HepG2 (cell line): ENCODE measurements around the gene CDK13. TPM values are rescaled to one million over a fixed set of nuclear protein-coding genes. Genes with fewer than 3 reads are reported as not detected.

Experiments
- ATAC-seq: fragments of 200-7000 bp; cut with Tn5 transposase; 3 replicates; pipeline ENCODE4 v1.9.1; 2020; ENCODE audit warnings: mild to moderate bottlenecking, moderate library complexity
- BruUV-seq: library from RNA; stranded (reverse); fragments of 400-500 nt; replicated peaks from 2 replicates; lab custom pipeline; 2021; lab: Mats Ljungman, UMichigan
- CTCF ChIA-PET: fragments of 300-600 bp; formaldehyde crosslinking; extraction: SDS; loops from one replicate; lab custom pipeline; 2021; ENCODE audit warnings: low total read pairs, inconsistent platforms, low intra/inter-chr PET ratio; lab: Yijun Ruan, JAX
- POLR2A ChIA-PET: fragments of 350-600 bp; sonication (Branson Sonifier 250); formaldehyde crosslinking; loops from one replicate; lab custom pipeline; 2020; ENCODE audit warnings: antibody characterized with exemption, inconsistent platforms; lab: Yijun Ruan, JAX
- DNase-seq: peaks from one replicate; pipeline ENCODE4 v3.0.0-alpha.2; 2015; ENCODE audit warnings: low spot score
- FAIRE-seq: peaks from 3 replicates; lab custom pipeline; 2011; peaks lifted over from hg19 to GRCh38; lab: Jason Lieb, UNC
- H2AFZ ChIP-seq: one replicate; pipeline ENCODE4 v1.6.1; 2011; ENCODE audit warnings: low read length, inconsistent platforms
- H3K27ac ChIP-seq: fragments of 300-600 bp; 3 replicates; pipeline ENCODE4 v1.8.0; 2011; ENCODE audit warnings: mixed run types, mild to moderate bottlenecking, mixed read lengths, low read length, inconsistent platforms; ENCODE audit not compliant: insufficient read depth; ENCODE audit errors: extremely low read length
- H3K27me3 ChIP-seq, 2 experiments: fragments of 200-600 bp in 1 of 2; 2 replicates in 1 of 2; 3 replicates in 1 of 2; pipeline versions ENCODE4 v1.6.0 to v1.8.0; 2011; ENCODE audit warnings: low read length in 2 of 2, mild to moderate bottlenecking in 2 of 2, moderate library complexity in 2 of 2, inconsistent platforms in 1 of 2; ENCODE audit not compliant: insufficient read depth in 2 of 2, control insufficient read depth in 1 of 2
- H3K36me3 ChIP-seq, 2 experiments: fragments of 200-600 bp in 1 of 2; replicated peaks in 1 of 2; 2 replicates in 1 of 2; 3 replicates in 1 of 2; pipeline versions ENCODE4 v1.5.1 to v1.8.0; 2011; ENCODE audit warnings: low read length in 2 of 2, inconsistent platforms in 1 of 2; ENCODE audit not compliant: insufficient read depth in 2 of 2, control insufficient read depth in 1 of 2
- H3K4me1 ChIP-seq: 2 replicates; pipeline ENCODE4 v1.5.1; 2012; ENCODE audit warnings: low read length, inconsistent platforms; ENCODE audit not compliant: insufficient read depth
- H3K4me2 ChIP-seq: 2 replicates; pipeline ENCODE4 v1.6.0; 2011; ENCODE audit warnings: low read depth, low read length, inconsistent platforms
- H3K4me3 ChIP-seq, 3 experiments: fragments of 200-600 bp in 1 of 3; sonication (generic), shearing (Covaris generic) in 1 of 3; replicated peaks in 1 of 3; 2 replicates each; pipeline ENCODE4 v1.5.1; 2011 to 2016; ENCODE audit warnings: low read length in 3 of 3, inconsistent platforms in 2 of 3, low read depth in 2 of 3, mild to moderate bottlenecking in 2 of 3, control low read depth in 1 of 3, mixed read lengths in 1 of 3; ENCODE audit not compliant: insufficient read depth in 1 of 3
- H3K79me2 ChIP-seq: one replicate; pipeline ENCODE4 v1.6.1; 2011; ENCODE audit warnings: low read length, inconsistent platforms; ENCODE audit not compliant: insufficient read depth
- H3K9ac ChIP-seq: 2 replicates; pipeline ENCODE4 v1.6.0; 2011; ENCODE audit warnings: mild to moderate bottlenecking, low read depth, low read length, inconsistent platforms; ENCODE audit not compliant: insufficient read depth
- H3K9me3 ChIP-seq: 2 replicates; pipeline ENCODE4 v1.5.1; 2012; ENCODE audit warnings: mild to moderate bottlenecking, low read length
- H4K20me1 ChIP-seq: 2 replicates; pipeline ENCODE4 v1.6.0; 2011; ENCODE audit warnings: inconsistent platforms, mild to moderate bottlenecking, low read length, moderate library complexity; ENCODE audit not compliant: insufficient read depth
- AGO2 ChIP-seq: fragments of 200-400 bp; formaldehyde crosslinking; optimal IDR thresholded peaks from 2 replicates; pipeline ENCODE3; 2017; ENCODE audit warnings: mild to moderate bottlenecking, low read depth, low read length, moderate library complexity
- HNF4G ChIP-seq, 2 experiments: sonication (generic) in 1 of 2; formaldehyde crosslinking in 1 of 2; IDR thresholded peaks; 2 replicates each; pipeline versions ENCODE4 v1.4.0 to v1.6.1; 2011 to 2020; ENCODE audit warnings: borderline replicate concordance in 2 of 2, low read depth in 2 of 2, mild to moderate bottlenecking in 2 of 2, low read length in 1 of 2, missing genetic modification reagents in 1 of 2, moderate library complexity in 1 of 2
- KDM2A ChIP-seq: sonication (generic); formaldehyde crosslinking; IDR thresholded peaks from 2 replicates; pipeline ENCODE4 v1.4.0; 2020; ENCODE audit warnings: low read depth, missing genetic modification reagents, borderline replicate concordance
- KMT2B ChIP-seq: IDR thresholded peaks from 2 replicates; pipeline ENCODE4 v1.6.1; 2016; ENCODE audit warnings: missing genetic modification reagents, missing compliant biosample characterization
- MAFK ChIP-seq, 2 experiments: IDR thresholded peaks in 1 of 2; conservative IDR thresholded peaks in 1 of 2; 2 replicates each; pipeline ENCODE4 v1.6.1; 2011; ENCODE audit warnings: improper control_type of control experiment in 2 of 2, low read length in 2 of 2
- MLLT10 ChIP-seq: sonication (generic); formaldehyde crosslinking; IDR thresholded peaks from 2 replicates; pipeline ENCODE4 v1.4.0; 2020; ENCODE audit warnings: missing genetic modification reagents
- NFE2L2 ChIP-seq: fragments of 150-350 bp; IDR thresholded peaks from 2 replicates; pipeline ENCODE4 v1.6.1; 2014; ENCODE audit warnings: low read length
- SAFB2 ChIP-seq: sonication (generic); formaldehyde crosslinking; IDR thresholded peaks from 2 replicates; pipeline ENCODE4 v1.5.1; 2020; ENCODE audit warnings: missing genetic modification reagents, low read depth, mild to moderate bottlenecking, borderline replicate concordance
- SRF ChIP-seq: IDR thresholded peaks from 2 replicates; pipeline ENCODE4 v1.6.1; 2011; ENCODE audit warnings: mild to moderate bottlenecking, low read depth, low read length, moderate library complexity
- ZNF367 ChIP-seq: sonication (generic); formaldehyde crosslinking; IDR thresholded peaks from 2 replicates; pipeline ENCODE4 v1.4.0; 2020; ENCODE audit warnings: missing genetic modification reagents, borderline replicate concordance
- ZNF598 ChIP-seq: sonication (generic); formaldehyde crosslinking; IDR thresholded peaks from 2 replicates; pipeline ENCODE4 v1.5.1; 2020; ENCODE audit warnings: mild to moderate bottlenecking, missing genetic modification reagents, borderline replicate concordance
- ZSCAN21 ChIP-seq: sonication (generic); formaldehyde crosslinking; IDR thresholded peaks from 2 replicates; pipeline ENCODE4 v1.8.0; 2022; ENCODE audit warnings: mild to moderate bottlenecking, missing genetic modification reagents, moderate library complexity, borderline replicate concordance
- WGBS: methylation state at CpG from one replicate; pipeline ENCODE4 v1.1.6; 2017; ENCODE audit warnings: low lambda C conversion rate; 5-methylcytosine and 5-hydroxymethylcytosine counted together
- in situ Hi-C: cut with HindIII; loops from 2 replicates; pipeline ENCODE4 v1.10.0; 2017; ENCODE audit warnings: low pct_unique_long_range_greater_than_20kb; ENCODE audit not compliant: extremely low pct_ligation_motif_present
- intact Hi-C: fragments of 100-400 bp; cut with micrococcal nuclease; formaldehyde crosslinking; loops from one replicate; pipeline ENCODE4 v1.10.0; 2022; ENCODE audit not compliant: unreplicated experiment
- polyA plus RNA-seq, 8 experiments: library from polyadenylated mRNA; depleted of rRNA in 3 of 8; stranded (reverse) in 7 of 8; unstranded in 1 of 8; fragments of >200 nt; fragmentation: Illumina TruSeq in 4 of 8; extraction: Trizol in 4 of 8; gene quantifications; 2 replicates each; pipeline versions ENCODE4 v1.2.1 to v1.2.3, GENCODE V29; 2011 to 2016; ENCODE audit warnings: low read depth in 4 of 8, missing spikeins in 1 of 8, mixed read lengths in 1 of 8; ENCODE audit not compliant: insufficient read depth in 1 of 8
- total RNA-seq, 5 experiments: library from RNA; depleted of rRNA; stranded (reverse); fragments of >200 nt; fragmentation: Illumina TruSeq; extraction: Trizol; gene quantifications; 2 replicates each; pipeline ENCODE4 v1.2.3, GENCODE V29; 2016; ENCODE audit warnings: low read depth in 1 of 5
- TF ChIP-seq, protein P1 (sequence below): sonication (generic); formaldehyde crosslinking; IDR thresholded peaks from 2 replicates; pipeline ENCODE4 v1.4.0; 2020; ENCODE audit warnings: mild to moderate bottlenecking, missing genetic modification reagents
- TF ChIP-seq, protein P2 (sequence below): sonication (generic); formaldehyde crosslinking; IDR thresholded peaks from 2 replicates; pipeline ENCODE4 v1.4.0; 2020; ENCODE audit warnings: missing genetic modification reagents
- TF ChIP-seq, protein P3 (sequence below): IDR thresholded peaks from 2 replicates; pipeline ENCODE4 v1.6.1; 2016; ENCODE audit warnings: missing genetic modification reagents, missing compliant biosample characterization
- TF ChIP-seq, protein P4 (sequence below): sonication (generic); formaldehyde crosslinking; IDR thresholded peaks from 2 replicates; pipeline ENCODE4 v1.8.0; 2022; ENCODE audit warnings: mild to moderate bottlenecking, missing genetic modification reagents, moderate library complexity

The CDK13 gene
- total and polyA plus RNA-seq, 2 of the 13 experiments (the other 11 are each of a cell fraction or from before 2014, with no cell fraction given), result 21.0 to 40.9 TPM

DNA sequence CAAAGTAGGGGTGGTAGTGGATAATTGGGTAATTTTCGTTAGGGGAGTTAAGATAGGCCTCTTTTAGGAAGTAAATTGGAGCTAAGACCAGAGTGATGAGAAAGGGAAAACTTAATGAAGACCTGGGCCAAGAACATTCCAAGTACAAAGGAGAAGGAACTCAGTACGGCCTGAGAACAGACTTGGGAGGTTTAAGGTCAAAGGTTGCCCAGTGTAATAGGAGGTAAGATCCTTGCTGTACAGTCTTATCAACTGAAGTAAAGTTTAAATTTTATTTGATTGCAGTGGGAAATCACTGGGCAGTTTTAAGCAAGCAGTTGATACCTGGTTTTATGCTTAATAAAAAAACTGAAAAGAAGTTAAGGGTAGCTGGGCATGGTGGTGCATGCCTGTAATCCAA is 108.0 kb downstream of the CDK13 start:
- POLR2A ChIA-PET, result no interaction called here
- WGBS, result 89% methylated on average over 2 of the region's 2 CpGs
- in situ Hi-C loops, result no loop called here
- Histone ChIP-seq H3K79me2 (no peaks in the 10 kb centered on the region), H3K9me3 (no peaks in the 10 kb centered on the region), H3K9ac (no peak overlapping the region), H3K27ac (no peak overlapping the region), H3K36me3 (peaks cover 4 to 17% of the 10 kb centered on the region in 2 experiments; a peak in 3 of 5 replicates), H3K4me2 (no peak overlapping the region)
- CTCF ChIA-PET, result no interaction called here
- ATAC-seq (no peak), DNase-seq (no peak)
- intact Hi-C loops, result no loop called here
- TF ChIP-seq SAFB2 (CRISPR knock-in tag), result no peak
- no peak for TF ChIP-seq ZSCAN21 (CRISPR knock-in tag)
- no peak for TF ChIP-seq ZNF367 (CRISPR knock-in tag)
- TF ChIP-seq, all 625 proteins: peak for 0
- Histone ChIP-seq H4K20me1 (no peaks in the 10 kb centered on the region), H3K27me3 (no peaks in the 10 kb centered on the region), H3K4me1 (no peaks in the 10 kb centered on the region), H2AFZ (no peak overlapping the region), H3K4me3 (no peak overlapping the region)
- no peak for FAIRE-seq
- BruUV-seq, result no TSS peak

DNA sequence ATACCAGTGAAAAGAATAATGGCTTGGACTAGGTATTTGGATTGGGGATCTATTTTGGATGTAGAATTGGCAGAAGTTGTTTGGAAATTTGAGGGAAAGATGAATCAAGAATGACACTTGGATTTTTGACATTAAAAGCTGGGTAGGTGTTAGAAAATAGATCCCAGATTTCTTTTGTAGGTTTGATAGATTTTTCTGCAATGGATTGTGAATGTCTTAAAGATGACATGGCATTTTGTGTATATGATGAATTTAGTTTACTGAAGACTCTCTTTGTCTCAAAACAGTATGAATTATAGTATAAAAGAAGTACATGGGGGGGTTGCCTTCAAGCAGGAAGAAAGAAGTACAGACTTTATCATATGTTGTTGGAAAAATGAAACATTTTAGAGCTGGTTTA is 108.6 kb downstream of the CDK13 start:
- DNase-seq, result no peak
- Histone ChIP-seq H3K4me1 (no peaks in the 10 kb centered on the region), H4K20me1 (no peaks in the 10 kb centered on the region), H3K36me3 (peaks cover 5 to 19% of the 10 kb centered on the region in 2 experiments; a peak in 3 of 5 replicates), H3K27me3 (no peaks in the 10 kb centered on the region), H2AFZ (no peak overlapping the region), H3K27ac (no peak overlapping the region), H3K9me3 (no peaks in the 10 kb centered on the region), H3K4me3 (no peak overlapping the region), H3K4me2 (no peak overlapping the region), H3K9ac (no peak overlapping the region), H3K79me2 (no peaks in the 10 kb centered on the region)
- intact Hi-C loops (no loop called here), in situ Hi-C loops (no loop called here)
- FAIRE-seq, result no peak
- CTCF ChIA-PET, result no interaction called here
- no peak for ATAC-seq
- BruUV-seq, result no TSS peak
- POLR2A ChIA-PET, result no interaction called here
- TF ChIP-seq HNF4G (IDR thresholded peaks at IDR 0.05; ENCODE audit: borderline replicate concordance, low read depth, low read length), result no peak
- no peak for TF ChIP-seq HNF4G (CRISPR knock-in tag; IDR thresholded peaks at IDR 0.05; ENCODE audit: borderline replicate concordance, low read depth)
- TF ChIP-seq KDM2A (CRISPR knock-in tag), result no peak
- no peak for TF ChIP-seq KMT2B (CRISPR knock-in tag)
- TF ChIP-seq, protein P1, sequence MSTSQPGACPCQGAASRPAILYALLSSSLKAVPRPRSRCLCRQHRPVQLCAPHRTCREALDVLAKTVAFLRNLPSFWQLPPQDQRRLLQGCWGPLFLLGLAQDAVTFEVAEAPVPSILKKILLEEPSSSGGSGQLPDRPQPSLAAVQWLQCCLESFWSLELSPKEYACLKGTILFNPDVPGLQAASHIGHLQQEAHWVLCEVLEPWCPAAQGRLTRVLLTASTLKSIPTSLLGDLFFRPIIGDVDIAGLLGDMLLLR (CRISPR knock-in tag), result no peak
- TF ChIP-seq, protein P2, sequence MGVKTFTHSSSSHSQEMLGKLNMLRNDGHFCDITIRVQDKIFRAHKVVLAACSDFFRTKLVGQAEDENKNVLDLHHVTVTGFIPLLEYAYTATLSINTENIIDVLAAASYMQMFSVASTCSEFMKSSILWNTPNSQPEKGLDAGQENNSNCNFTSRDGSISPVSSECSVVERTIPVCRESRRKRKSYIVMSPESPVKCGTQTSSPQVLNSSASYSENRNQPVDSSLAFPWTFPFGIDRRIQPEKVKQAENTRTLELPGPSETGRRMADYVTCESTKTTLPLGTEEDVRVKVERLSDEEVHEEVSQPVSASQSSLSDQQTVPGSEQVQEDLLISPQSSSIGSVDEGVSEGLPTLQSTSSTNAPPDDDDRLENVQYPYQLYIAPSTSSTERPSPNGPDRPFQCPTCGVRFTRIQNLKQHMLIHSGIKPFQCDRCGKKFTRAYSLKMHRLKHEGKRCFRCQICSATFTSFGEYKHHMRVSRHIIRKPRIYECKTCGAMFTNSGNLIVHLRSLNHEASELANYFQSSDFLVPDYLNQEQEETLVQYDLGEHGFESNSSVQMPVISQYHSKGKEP (CRISPR knock-in tag), result no peak
- TF ChIP-seq NFE2L2, result peak; percentile 40; the same call in 1 of the 2 replicates
- no peak for TF ChIP-seq MLLT10
- TF ChIP-seq ZNF598 (CRISPR knock-in tag), result no peak
- TF ChIP-seq, protein P3, sequence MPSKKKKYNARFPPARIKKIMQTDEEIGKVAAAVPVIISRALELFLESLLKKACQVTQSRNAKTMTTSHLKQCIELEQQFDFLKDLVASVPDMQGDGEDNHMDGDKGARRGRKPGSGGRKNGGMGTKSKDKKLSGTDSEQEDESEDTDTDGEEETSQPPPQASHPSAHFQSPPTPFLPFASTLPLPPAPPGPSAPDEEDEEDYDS (CRISPR knock-in tag), result no peak
- TF ChIP-seq AGO2, result no peak
- TF ChIP-seq MAFK (conservative IDR thresholded peaks at IDR 0.05 in 1 of 2, IDR thresholded peaks at IDR 0.05 in 1 of 2; ENCODE audit: low read length in 2 of 2), result peak in 1 of 2 experiments; percentile 10; a peak in 1 of 4 replicates
- no peak for TF ChIP-seq SRF
- TF ChIP-seq, protein P4, sequence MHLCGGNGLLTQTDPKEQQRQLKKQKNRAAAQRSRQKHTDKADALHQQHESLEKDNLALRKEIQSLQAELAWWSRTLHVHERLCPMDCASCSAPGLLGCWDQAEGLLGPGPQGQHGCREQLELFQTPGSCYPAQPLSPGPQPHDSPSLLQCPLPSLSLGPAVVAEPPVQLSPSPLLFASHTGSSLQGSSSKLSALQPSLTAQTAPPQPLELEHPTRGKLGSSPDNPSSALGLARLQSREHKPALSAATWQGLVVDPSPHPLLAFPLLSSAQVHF (CRISPR knock-in tag), result no peak
